NT2/D1 (cell line): ENCODE results near the gene FGF4.

Experiments
- YY1 ChIP-seq: IDR thresholded peaks from 2 replicates; pipeline ENCODE4 v1.6.1; 2011; ENCODE audit not compliant: insufficient read length, insufficient read depth
- ZNF274 ChIP-seq: IDR thresholded peaks from 2 replicates; pipeline ENCODE4 v1.6.1; 2011; ENCODE audit warnings: mild to moderate bottlenecking, low read depth, low read length

DNA sequence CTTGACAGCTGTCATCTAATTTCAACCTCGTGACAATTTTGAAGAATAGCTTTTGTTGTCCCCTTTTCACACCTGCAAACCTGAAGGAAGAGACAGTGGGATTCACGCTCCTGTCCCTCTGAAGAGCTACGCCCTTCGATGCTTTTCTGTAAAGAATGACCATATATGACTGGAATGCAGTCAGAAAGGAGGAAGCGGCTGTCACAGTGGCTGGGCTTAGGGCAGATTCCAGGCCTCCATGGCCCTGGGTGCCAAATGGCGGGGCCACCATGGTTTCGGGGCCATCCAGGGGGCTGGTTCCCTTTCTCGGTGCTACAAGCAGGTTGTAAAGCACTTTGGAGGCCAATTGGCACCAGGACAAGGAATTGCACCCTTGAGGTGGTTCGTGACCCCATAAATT is 49.1 kb downstream of the FGF4 start:
- TF ChIP-seq ZNF274 = no peak
- no peak for TF ChIP-seq YY1
